OCI-LY1 (cell line): Measurements from ENCODE around the gene CENPO.

ENCODE experiments used
- H2AFZ ChIP-seq: fragments of 200-600 bp; sonication (generic), shearing (Covaris generic); 2 replicates; pipeline ENCODE4 v1.6.0; 2014; ENCODE audit warnings: antibody characterized with exemption, mild to moderate bottlenecking, low read length
- H3F3A ChIP-seq: fragments of 200-600 bp; sonication (generic), shearing (Covaris generic); 2 replicates; pipeline ENCODE4 v1.6.0; 2014; ENCODE audit warnings: mild to moderate bottlenecking, antibody characterized with exemption, low read length, moderate library complexity; ENCODE audit not compliant: insufficient read depth
- H3K27ac ChIP-seq: fragments of 200-600 bp; sonication (generic); 2 replicates; pipeline ENCODE4 v1.5.1; 2014; ENCODE audit warnings: low read length, mixed run types, mild to moderate bottlenecking, low read depth; ENCODE audit not compliant: poor library complexity, severe bottlenecking
- H3K27me3 ChIP-seq: fragments of 200-600 bp; sonication (generic); 2 replicates; pipeline ENCODE4 v1.6.0; 2014; ENCODE audit warnings: antibody characterized with exemption, mild to moderate bottlenecking, low read length, moderate library complexity; ENCODE audit not compliant: insufficient read depth
- H3K36me3 ChIP-seq: fragments of 200-600 bp; sonication (generic); 2 replicates; pipeline ENCODE4 v1.6.1; 2014; ENCODE audit warnings: mild to moderate bottlenecking, antibody characterized with exemption, low read length, moderate library complexity, mixed read lengths; ENCODE audit not compliant: insufficient read depth
- H3K4me1 ChIP-seq: fragments of 200-600 bp; sonication (generic); 2 replicates; pipeline ENCODE4 v1.5.1; 2014; ENCODE audit warnings: mild to moderate bottlenecking, low read length, moderate library complexity; ENCODE audit not compliant: insufficient read depth, severe bottlenecking
- H3K4me2 ChIP-seq: fragments of 200-600 bp; sonication (generic), shearing (Covaris generic); 2 replicates; pipeline ENCODE4 v1.6.1; 2014; ENCODE audit warnings: low read length
- H3K4me3 ChIP-seq: fragments of 200-600 bp; sonication (generic); 2 replicates; pipeline ENCODE4 v1.5.1; 2014; ENCODE audit warnings: low read length, low read depth, mild to moderate bottlenecking, mixed read lengths; ENCODE audit not compliant: poor library complexity, severe bottlenecking
- H3K79me2 ChIP-seq: fragments of 200-600 bp; shearing (Covaris generic); 2 replicates; pipeline ENCODE4 v1.6.1; 2016; ENCODE audit warnings: mixed run types, low read length, mixed read lengths; ENCODE audit not compliant: insufficient read depth
- H3K9ac ChIP-seq: fragments of 200-600 bp; sonication (generic), shearing (Covaris generic); 2 replicates; pipeline ENCODE4 v1.6.1; 2014; ENCODE audit warnings: mild to moderate bottlenecking, low read length, mixed read lengths
- H3K9me2 ChIP-seq: fragments of 200-600 bp; sonication (generic), shearing (Covaris generic); 2 replicates; pipeline ENCODE4 v1.6.1; 2014; ENCODE audit warnings: low read depth, mild to moderate bottlenecking, low read length, mixed read lengths
- H3K9me3 ChIP-seq: fragments of 200-600 bp; shearing (Covaris generic); 2 replicates; pipeline ENCODE4 v1.6.1; 2014; ENCODE audit warnings: low read length, mixed read lengths
- H4K20me1 ChIP-seq: fragments of 200-600 bp; sonication (generic), shearing (Covaris generic); 2 replicates; pipeline ENCODE4 v1.6.0; 2016; ENCODE audit warnings: mild to moderate bottlenecking, low read length; ENCODE audit not compliant: insufficient read depth
- CTCF ChIP-seq: fragments of 200-600 bp; sonication (generic), shearing (Covaris generic); IDR thresholded peaks from 2 replicates; pipeline ENCODE4 v1.5.1; 2017; ENCODE audit warnings: mild to moderate bottlenecking, antibody characterized with exemption, low read length, moderate library complexity, mixed read lengths
- EZH2 ChIP-seq: fragments of 200-600 bp; sonication (generic), shearing (Covaris generic); IDR thresholded peaks from 2 replicates; pipeline ENCODE4 v1.8.0; 2017; ENCODE audit warnings: borderline replicate concordance, mixed run types, mild to moderate bottlenecking, antibody characterized with exemption, low read length, moderate library complexity, mixed read lengths

CENPO gene

GRCh38 chr2:24838541-24838940 is 45.3 kb downstream of the CENPO start:
- no peaks in the 10 kb centered on the region for H3K9me3 ChIP-seq
- H3K27me3 ChIP-seq: no peaks in the 10 kb centered on the region
- no peak for TF ChIP-seq CTCF
- TF ChIP-seq EZH2: no peak
- no peak overlapping the region for H3K27ac ChIP-seq
- H2AFZ ChIP-seq: no peak overlapping the region
- H3K4me3 ChIP-seq: no peak overlapping the region
- H3K36me3 ChIP-seq: peaks cover 68% of the 10 kb centered on the region
- H3K9ac ChIP-seq: no peak overlapping the region
- no peaks in the 10 kb centered on the region for H3F3A ChIP-seq
- no peaks in the 10 kb centered on the region for H3K9me2 ChIP-seq
- no peak overlapping the region for H3K4me2 ChIP-seq
- H3K4me1 ChIP-seq: no peaks in the 10 kb centered on the region
- no peaks in the 10 kb centered on the region for H3K79me2 ChIP-seq
- H4K20me1 ChIP-seq: no peaks in the 10 kb centered on the region

- no peaks in the 10 kb centered on the region for H3K9me2 ChIP-seq
- no peaks in the 10 kb centered on the region for H3K27me3 ChIP-seq
- H3K27ac ChIP-seq: no peak overlapping the region
- no peak overlapping the region for H2AFZ ChIP-seq
- H3K36me3 ChIP-seq: peaks cover 61% of the 10 kb centered on the region
- TF ChIP-seq EZH2 (no peak), CTCF (no peak)
- H3K79me2 ChIP-seq: no peaks in the 10 kb centered on the region
- H3K4me2 ChIP-seq: no peak overlapping the region
- no peaks in the 10 kb centered on the region for H3K4me1 ChIP-seq
- no peaks in the 10 kb centered on the region for H3F3A ChIP-seq
- H3K9me3 ChIP-seq: no peaks in the 10 kb centered on the region
- H3K4me3 ChIP-seq: no peak overlapping the region
- no peak overlapping the region for H3K9ac ChIP-seq
- no peaks in the 10 kb centered on the region for H4K20me1 ChIP-seq
Observed at GRCh38 chr2:24839729-24840128, 46.5 kb downstream of the CENPO start.

- H2AFZ ChIP-seq: no peak overlapping the region
- H3K79me2 ChIP-seq: no peaks in the 10 kb centered on the region
- H3K9me3 ChIP-seq: no peaks in the 10 kb centered on the region
- H3K27me3 ChIP-seq: no peaks in the 10 kb centered on the region
- no peak overlapping the region for H3K9ac ChIP-seq
- peaks cover 56% of the 10 kb centered on the region for H3K36me3 ChIP-seq
- H3K27ac ChIP-seq: no peak overlapping the region
- H4K20me1 ChIP-seq: no peaks in the 10 kb centered on the region
- TF ChIP-seq CTCF (no peak), EZH2 (no peak)
- H3K4me3 ChIP-seq: no peak overlapping the region
- H3K9me2 ChIP-seq: no peaks in the 10 kb centered on the region
- H3K4me2 ChIP-seq: no peak overlapping the region
- no peaks in the 10 kb centered on the region for H3F3A ChIP-seq
- no peaks in the 10 kb centered on the region for H3K4me1 ChIP-seq
Observed at GRCh38 chr2:24840164-24840869, 47.1 kb downstream of the CENPO start.
